Measurements from ENCODE around the gene GSTCD. TPM values are rescaled to one million over a fixed set of nuclear protein-coding genes. Genes with fewer than 3 reads are reported as not detected.

The GSTCD gene
- total RNA-seq, 2 donors from 2014 or later = 24.7 to 30.6 TPM

- Histone ChIP-seq H3K27me3 (ENCODE audit: control insufficient read depth, insufficient read depth, low read length, poor library complexity, severe bottlenecking) (no peaks in the 10 kb centered on the region), H3K4me3 (ENCODE audit: low read length) (no peak overlapping the region), H3K36me3 (ENCODE audit: control insufficient read depth, insufficient read depth, low read length) (no peaks in the 10 kb centered on the region), H3K4me1 (ENCODE audit: control insufficient read depth, insufficient read depth, low read length) (no peaks in the 10 kb centered on the region), H3K27ac (ENCODE audit: low read depth, low read length) (no peak overlapping the region), H3K9me3 (ENCODE audit: control insufficient read depth, low read length) (no peaks in the 10 kb centered on the region), H3K9ac (ENCODE audit: extremely low read depth, low read length, poor library complexity, severe bottlenecking) (no peak overlapping the region)
- H3K27ac Mint-ChIP-seq = no peak overlapping the region
- WGBS, 2 experiments (ENCODE audit: insufficient coverage in 1 of 2, insufficient read length in 1 of 2) = 90 to 100% methylated on average over 1 to 2 of the region's 2 CpGs
- no peaks in the 10 kb centered on the region for H3K36me3 Mint-ChIP-seq (ENCODE audit: low read depth)
- no peak overlapping the region for H3K4me3 Mint-ChIP-seq
- TF ChIP-seq CTCF (conservative IDR thresholded peaks at IDR 0.05) = no peak
- no peaks in the 10 kb centered on the region for H3K27me3 Mint-ChIP-seq (ENCODE audit: insufficient read depth)
- DNase-seq = no peak
- H3K4me1 Mint-ChIP-seq = peaks cover 19% of the 10 kb centered on the region
- no peaks in the 10 kb centered on the region for H3K9me3 Mint-ChIP-seq
Measured at GRCh38 chr4:105807496-105807895, 98.9 kb downstream of the GSTCD start.

GRCh38 chr4:105808030-105808749, 99.6 kb downstream of the GSTCD start:
- no peaks in the 10 kb centered on the region for H3K9me3 Mint-ChIP-seq
- H3K27me3 Mint-ChIP-seq (ENCODE audit: insufficient read depth) = no peaks in the 10 kb centered on the region
- Histone ChIP-seq H3K27ac (ENCODE audit: low read depth, low read length) (no peak overlapping the region), H3K4me3 (ENCODE audit: low read length) (no peak overlapping the region), H3K9me3 (ENCODE audit: control insufficient read depth, low read length) (peaks cover 3% of the 10 kb centered on the region), H3K27me3 (ENCODE audit: control insufficient read depth, insufficient read depth, low read length, poor library complexity, severe bottlenecking) (no peaks in the 10 kb centered on the region), H3K4me1 (ENCODE audit: control insufficient read depth, insufficient read depth, low read length) (no peaks in the 10 kb centered on the region), H3K9ac (ENCODE audit: extremely low read depth, low read length, poor library complexity, severe bottlenecking) (no peak overlapping the region), H3K36me3 (ENCODE audit: control insufficient read depth, insufficient read depth, low read length) (no peaks in the 10 kb centered on the region)
- peaks cover 19% of the 10 kb centered on the region for H3K4me1 Mint-ChIP-seq
- no peak for TF ChIP-seq CTCF (conservative IDR thresholded peaks at IDR 0.05)
- H3K27ac Mint-ChIP-seq = no peak overlapping the region
- no peaks in the 10 kb centered on the region for H3K36me3 Mint-ChIP-seq (ENCODE audit: low read depth)
- WGBS, 2 experiments (ENCODE audit: insufficient coverage in 1 of 2, insufficient read length in 1 of 2) = 96 to 100% methylated on average over 2 to 3 of the region's 3 CpGs
- no peak overlapping the region for H3K4me3 Mint-ChIP-seq
- DNase-seq = no peak

GRCh38 chr4:105808750-105809041, 100.1 kb downstream of the GSTCD start:
- WGBS, 2 experiments (ENCODE audit: insufficient coverage in 1 of 2, insufficient read length in 1 of 2) = 90 to 92% methylated on average over 2 to 3 of the region's 3 CpGs

More at GRCh38 chr4:105808750-105809041, 100.1 kb downstream of the GSTCD start:
- H3K4me3 ChIP-seq (ENCODE audit: low read length) = no peak overlapping the region
- H3K36me3 ChIP-seq (ENCODE audit: control insufficient read depth, insufficient read depth, low read length) = no peaks in the 10 kb centered on the region
- H3K4me3 Mint-ChIP-seq = no peak overlapping the region
- H3K27me3 ChIP-seq (ENCODE audit: control insufficient read depth, insufficient read depth, low read length, poor library complexity, severe bottlenecking) = no peaks in the 10 kb centered on the region
- H3K27ac Mint-ChIP-seq = no peak overlapping the region
- no peaks in the 10 kb centered on the region for H3K27me3 Mint-ChIP-seq (ENCODE audit: insufficient read depth)
- peaks cover 6% of the 10 kb centered on the region for H3K9me3 ChIP-seq (ENCODE audit: control insufficient read depth, low read length)
- H3K4me1 Mint-ChIP-seq = peaks cover 19% of the 10 kb centered on the region
- H3K9me3 Mint-ChIP-seq = no peaks in the 10 kb centered on the region
- H3K27ac ChIP-seq (ENCODE audit: low read depth, low read length) = no peak overlapping the region
- H3K9ac ChIP-seq (ENCODE audit: extremely low read depth, low read length, poor library complexity, severe bottlenecking) = no peak overlapping the region
- H3K4me1 ChIP-seq (ENCODE audit: control insufficient read depth, insufficient read depth, low read length) = no peaks in the 10 kb centered on the region
- no peak for TF ChIP-seq CTCF (conservative IDR thresholded peaks at IDR 0.05)
- peaks cover 3% of the 10 kb centered on the region for H3K36me3 Mint-ChIP-seq (ENCODE audit: low read depth)
- DNase-seq = no peak
